SKM-1 (cell line): ENCODE data around the gene LYRM4.

Source experiments
- DNase-seq: peaks from one replicate; lab custom pipeline; 2025; ENCODE audit not compliant: unreplicated experiment; lab: John Stamatoyannopoulos, UW

LYRM4 gene

GRCh38 chr6:5246141-5247097 is 14.3 kb downstream of the LYRM4 start:
- no peak for DNase-seq

GRCh38 chr6:5243069-5243468 is 17.7 kb downstream of the LYRM4 start:
- no peak for DNase-seq

GRCh38 chr6:5241252-5241651 is 19.5 kb downstream of the LYRM4 start:
- DNase-seq: no peak

GRCh38 chr6:5238336-5238735 is 22.4 kb downstream of the LYRM4 start:
- DNase-seq: no peak

GRCh38 chr6:5237805-5238204 is 22.9 kb downstream of the LYRM4 start:
- DNase-seq: no peak

GRCh38 chr6:5235830-5236229 is 24.9 kb downstream of the LYRM4 start:
- no peak for DNase-seq

- peak; percentile 27 for DNase-seq
Observed at GRCh38 chr6:5234874-5235273, 25.9 kb downstream of the LYRM4 start.

- no peak for DNase-seq
Observed at GRCh38 chr6:5231289-5231688, 29.5 kb downstream of the LYRM4 start.

GRCh38 chr6:5230081-5230480 is 30.7 kb downstream of the LYRM4 start:
- DNase-seq: no peak

- no peak for DNase-seq
Observed at GRCh38 chr6:5229356-5229755, 31.4 kb downstream of the LYRM4 start.

- no peak for DNase-seq
Observed at GRCh38 chr6:5223309-5223708, 37.4 kb downstream of the LYRM4 start.

- no peak for DNase-seq
Observed at GRCh38 chr6:5220443-5220842, 40.3 kb downstream of the LYRM4 start.

GRCh38 chr6:5219011-5219691 is 41.6 kb downstream of the LYRM4 start:
- DNase-seq: no peak

GRCh38 chr6:5217356-5217755 is 43.4 kb downstream of the LYRM4 start:
- no peak for DNase-seq

- DNase-seq: no peak
Observed at GRCh38 chr6:5215799-5216198, 45.0 kb downstream of the LYRM4 start.

- DNase-seq: no peak
Observed at GRCh38 chr6:5215159-5215558, 45.6 kb downstream of the LYRM4 start.

GRCh38 chr6:5214570-5215052 is 46.1 kb downstream of the LYRM4 start:
- DNase-seq: peak; percentile 2

GRCh38 chr6:5213836-5214235 is 46.9 kb downstream of the LYRM4 start:
- no peak for DNase-seq

- DNase-seq: no peak
Observed at GRCh38 chr6:5211492-5211891, 49.3 kb downstream of the LYRM4 start.

GRCh38 chr6:5208471-5208971 is 52.2 kb downstream of the LYRM4 start:
- no peak for DNase-seq

GRCh38 chr6:5208057-5208456 is 52.7 kb downstream of the LYRM4 start:
- no peak for DNase-seq
